ENCODE measurements around the gene CNTNAP2.

GRCh38 chr7:146656988-146657387, 540.4 kb downstream of the CNTNAP2 start:
- TF ChIP-seq GATA3 (IDR thresholded peaks at IDR 0.05; ENCODE audit: low read depth, low read length), result no peak
- TF ChIP-seq GATA2 (IDR thresholded peaks at IDR 0.05; ENCODE audit: low read depth, low read length), result no peak
